Stimulated activated CD4-positive, alpha-beta T cell treated with anti-CD3 and anti-CD28 coated beads, Interleukin-2, amount 100 ng/mL, for 48 hours (primary cell): ENCODE results near the gene UTS2B.
"Not testable (repeated sequence)": the region's sequence is repeated elsewhere in the genome, so short reads cannot be mapped to it uniquely, and the experiment has no call there.

ENCODE experiments used
- DNase-seq, 2 donors: peaks; one replicate each; pipeline ENCODE4 v3.0.0-alpha.2; 2020

Gene UTS2B

GRCh38 chr3:191316876-191317603 lies 13.3 kb downstream of the UTS2B start:
- DNase-seq: no peak

- DNase-seq: no peak
These were observed 16.1 kb downstream of the UTS2B start for GRCh38 chr3:191314109-191314728.

- no peak for DNase-seq
These were observed 17.0 kb downstream of the UTS2B start for GRCh38 chr3:191313296-191313695.

GRCh38 chr3:191307341-191307740 lies 23.0 kb downstream of the UTS2B start:
- DNase-seq: no peak

GRCh38 chr3:191306428-191306827 lies 23.9 kb downstream of the UTS2B start:
- no peak for DNase-seq

- no peak for DNase-seq
These were observed 26.7 kb downstream of the UTS2B start for GRCh38 chr3:191303596-191303995.

GRCh38 chr3:191302451-191302850 lies 27.9 kb downstream of the UTS2B start:
- DNase-seq: no peak

- no peak for DNase-seq
These were observed 28.4 kb downstream of the UTS2B start for GRCh38 chr3:191301782-191302411.

- DNase-seq: no peak
These were observed 29.3 kb downstream of the UTS2B start for GRCh38 chr3:191301017-191301416.

GRCh38 chr3:191300422-191300821 lies 29.9 kb downstream of the UTS2B start:
- no peak for DNase-seq

- no peak for DNase-seq
These were observed 31.5 kb downstream of the UTS2B start for GRCh38 chr3:191298846-191299245.

- DNase-seq: no peak
These were observed 34.2 kb downstream of the UTS2B start for GRCh38 chr3:191296041-191296541.

GRCh38 chr3:191294291-191294690 lies 36.0 kb downstream of the UTS2B start:
- no peak for DNase-seq

GRCh38 chr3:191292243-191293015 lies 37.9 kb downstream of the UTS2B start:
- DNase-seq: no peak

GRCh38 chr3:191290311-191291025 lies 39.9 kb downstream of the UTS2B start:
- DNase-seq: no peak

- no peak for DNase-seq
These were observed 46.9 kb downstream of the UTS2B start for GRCh38 chr3:191283400-191283799.

GRCh38 chr3:191282251-191283185 lies 47.8 kb downstream of the UTS2B start:
- DNase-seq: no peak

GRCh38 chr3:191280882-191281281 lies 49.4 kb downstream of the UTS2B start:
- DNase-seq: no peak

- no peak for DNase-seq
These were observed 50.2 kb downstream of the UTS2B start for GRCh38 chr3:191280111-191280510.

- DNase-seq: no peak
These were observed 54.6 kb downstream of the UTS2B start for GRCh38 chr3:191275751-191276150.

GRCh38 chr3:191275244-191275643 lies 55.1 kb downstream of the UTS2B start:
- not testable (repeated sequence) for DNase-seq
